Neuron (in vitro differentiated cells): Measurements from ENCODE around the gene FCHSD1.

ENCODE experiments used
- H2AFZ ChIP-seq: one replicate; pipeline ENCODE4 v1.6.1; 2013; ENCODE audit warnings: low read depth, mild to moderate bottlenecking, inconsistent platforms, low read length, moderate library complexity
- H3K27me3 ChIP-seq: one replicate; pipeline ENCODE4 v1.6.1; 2013; ENCODE audit warnings: low read length; ENCODE audit not compliant: insufficient read depth
- H3K36me3 ChIP-seq: one replicate; pipeline ENCODE4 v1.6.1; 2013; ENCODE audit warnings: low read length; ENCODE audit not compliant: insufficient read depth
- H3K4me1 ChIP-seq: one replicate; pipeline ENCODE4 v1.6.1; 2013; ENCODE audit warnings: low read length; ENCODE audit not compliant: insufficient read depth
- H3K4me3 ChIP-seq: 2 replicates; pipeline ENCODE4 v1.5.1; 2013; ENCODE audit warnings: mild to moderate bottlenecking, low read length, moderate library complexity
- H3K9me3 ChIP-seq: one replicate; pipeline ENCODE4 v1.6.1; 2013; ENCODE audit warnings: low read length

The FCHSD1 gene

DNA sequence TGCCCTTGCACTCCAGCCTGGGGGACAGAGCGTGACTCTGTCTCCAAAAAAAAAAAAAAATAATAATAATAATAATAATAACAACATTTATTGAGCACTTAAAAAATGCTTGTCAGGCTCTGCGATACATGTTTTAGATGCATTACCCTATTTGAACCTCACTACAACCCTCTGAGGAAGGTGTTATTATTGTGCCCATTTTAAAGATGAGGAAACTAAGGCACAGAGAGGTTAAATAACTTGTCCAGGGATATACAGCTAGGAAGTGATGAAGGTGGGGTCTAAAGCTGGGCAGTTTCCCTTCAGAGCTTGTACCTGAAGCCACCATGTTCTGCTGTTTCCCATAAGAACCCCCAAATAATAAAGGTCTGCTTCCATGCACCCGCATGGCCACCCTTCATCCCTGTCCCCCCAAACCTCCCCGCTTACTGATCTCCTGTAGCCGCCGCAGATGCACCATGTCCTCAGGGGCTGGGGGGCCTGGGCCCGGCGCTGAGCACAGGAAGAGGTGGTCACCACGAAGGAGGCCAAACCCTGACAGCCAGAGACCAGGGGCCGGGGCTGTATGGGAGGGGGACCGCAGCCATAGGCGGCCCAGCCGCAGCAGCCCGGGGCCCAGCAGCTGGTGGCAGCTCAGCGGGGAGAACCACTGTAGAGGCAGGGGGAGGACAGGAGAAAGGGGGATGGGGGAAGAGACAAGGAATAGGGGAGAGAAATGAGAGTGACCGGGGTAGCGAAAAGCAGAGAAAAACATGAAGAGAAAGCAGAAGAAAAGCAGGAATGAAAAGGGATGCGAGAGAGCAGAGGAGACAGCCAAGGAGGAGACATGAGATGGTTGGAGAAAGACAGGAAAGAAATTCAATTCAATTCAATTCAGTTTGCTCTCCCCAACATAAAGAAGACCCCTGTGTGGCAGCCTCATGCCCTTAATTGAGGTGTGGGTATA, 15.1 kb upstream of the FCHSD1 start:
- Histone ChIP-seq H3K4me1 (no peaks in the 10 kb centered on the region), H3K9me3 (no peaks in the 10 kb centered on the region), H3K36me3 (no peaks in the 10 kb centered on the region), H2AFZ (no peak overlapping the region), H3K4me3 (no peak overlapping the region), H3K27me3 (no peaks in the 10 kb centered on the region)

DNA sequence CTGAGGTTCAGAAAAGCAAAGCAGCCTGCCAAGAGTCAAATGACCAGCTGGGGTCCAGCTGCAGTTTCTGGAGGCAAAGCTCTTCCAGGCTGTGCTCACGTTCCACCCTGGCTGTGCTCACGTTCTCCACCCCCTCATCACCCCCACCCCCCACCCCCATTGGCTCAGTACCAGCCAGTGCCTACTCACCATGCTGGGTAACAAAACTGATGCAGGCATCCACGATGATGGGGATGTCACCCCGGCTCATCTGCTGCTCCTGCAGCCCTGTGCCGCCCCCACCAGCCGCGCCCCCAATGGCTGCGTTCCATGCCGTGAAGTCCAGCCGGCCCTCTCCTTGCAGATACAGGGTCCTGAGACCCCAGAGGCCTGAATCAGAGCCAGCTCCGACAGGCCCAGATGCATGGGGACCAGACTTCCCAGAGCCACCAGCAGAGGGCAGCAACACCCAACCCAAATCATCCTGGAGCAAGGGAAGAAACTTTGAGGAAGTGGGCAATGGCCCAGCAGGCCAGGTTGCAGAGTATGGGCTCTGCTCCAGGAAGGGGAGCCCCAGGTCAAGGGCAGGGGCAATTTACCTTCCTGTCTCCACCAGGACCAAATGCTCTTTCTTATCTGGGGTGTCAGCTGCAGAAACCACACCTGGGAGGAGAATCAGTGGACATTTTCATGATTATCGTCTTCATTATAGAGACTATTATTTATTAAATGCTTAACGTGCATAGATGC, 13.7 kb upstream of the FCHSD1 start:
- Histone ChIP-seq H3K36me3 (no peaks in the 10 kb centered on the region), H3K9me3 (no peaks in the 10 kb centered on the region), H3K4me1 (no peaks in the 10 kb centered on the region), H2AFZ (no peak overlapping the region), H3K4me3 (no peak overlapping the region), H3K27me3 (no peaks in the 10 kb centered on the region)

DNA sequence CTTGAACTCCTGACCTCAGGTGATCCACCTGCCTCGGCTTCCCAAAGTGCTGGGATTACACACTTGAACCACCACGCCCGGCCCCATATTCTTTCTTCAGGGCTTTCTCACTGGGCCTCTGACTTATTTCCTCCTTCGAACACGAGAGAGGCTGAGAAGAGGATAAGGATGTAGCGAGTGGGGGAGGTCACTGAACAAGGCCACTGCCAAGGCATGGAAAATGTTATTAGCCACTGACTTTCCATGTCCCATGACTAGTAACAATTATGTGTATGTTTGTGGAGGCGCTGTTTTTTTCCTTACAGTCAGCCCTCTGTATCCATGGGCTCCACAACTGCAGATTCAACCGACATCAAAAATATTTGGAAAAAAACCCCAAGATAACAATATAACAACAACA, 12.3 kb upstream of the FCHSD1 start:
- no peaks in the 10 kb centered on the region for H3K36me3 ChIP-seq

DNA sequence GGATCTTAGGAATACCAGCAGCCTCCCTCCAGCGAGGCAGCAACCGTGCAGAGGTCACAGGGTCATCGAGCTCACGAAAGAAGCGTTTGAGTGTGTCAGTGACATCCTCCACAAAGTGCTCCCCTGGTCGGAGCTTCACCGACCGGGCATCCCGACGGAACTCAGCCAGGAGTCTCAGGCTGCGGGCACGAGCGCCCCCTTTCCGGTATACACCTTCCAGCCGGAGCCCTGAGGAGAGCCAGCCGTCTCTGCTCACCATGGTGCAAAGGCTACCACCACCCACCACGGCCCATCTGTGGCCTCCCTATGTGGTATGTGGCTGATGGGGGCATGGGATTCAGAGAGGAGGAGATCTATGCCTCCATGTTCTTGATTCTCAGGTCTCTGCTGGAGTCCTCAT, 10.8 kb upstream of the FCHSD1 start:
- no peak overlapping the region for H3K4me3 ChIP-seq
- H2AFZ ChIP-seq: no peak overlapping the region
- no peaks in the 10 kb centered on the region for H3K9me3 ChIP-seq
- H3K36me3 ChIP-seq: no peaks in the 10 kb centered on the region
- no peaks in the 10 kb centered on the region for H3K27me3 ChIP-seq
- H3K4me1 ChIP-seq: no peaks in the 10 kb centered on the region

More for the DNA sequence above, 12.3 kb upstream of the FCHSD1 start:
- Histone ChIP-seq H3K9me3 (no peaks in the 10 kb centered on the region), H3K27me3 (no peaks in the 10 kb centered on the region), H3K4me3 (no peak overlapping the region), H3K4me1 (no peaks in the 10 kb centered on the region), H2AFZ (no peak overlapping the region)

DNA sequence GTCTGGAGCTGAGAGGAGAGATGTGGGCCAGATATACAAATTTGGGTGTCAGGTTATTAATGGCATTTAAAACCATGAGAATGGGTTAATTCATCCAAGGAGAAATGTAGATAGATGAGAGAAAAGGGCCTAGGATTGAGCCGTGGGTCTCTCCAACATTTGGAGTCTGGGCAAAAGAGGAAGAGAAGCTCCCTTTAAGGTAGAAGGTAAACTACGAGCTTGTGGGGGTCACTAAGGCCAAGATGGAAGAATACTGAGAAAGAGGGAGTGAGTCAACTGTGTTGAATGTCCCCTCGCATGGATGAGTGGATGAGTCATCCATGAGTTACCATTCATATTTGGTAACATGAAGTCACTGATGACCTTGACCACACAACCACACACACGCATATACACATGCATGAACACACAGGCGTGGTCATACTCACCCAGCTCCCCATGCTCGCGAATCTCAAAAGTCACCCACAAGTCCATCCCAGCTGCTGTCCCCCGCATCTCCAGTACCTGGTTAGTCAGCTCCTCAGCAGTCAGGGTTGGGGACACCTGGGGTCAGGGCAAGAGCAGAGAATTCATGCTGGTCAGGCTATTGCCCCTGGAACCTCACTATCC, 6.8 kb upstream of the FCHSD1 start:
- no peaks in the 10 kb centered on the region for H3K9me3 ChIP-seq
- H3K36me3 ChIP-seq: no peaks in the 10 kb centered on the region
- H3K27me3 ChIP-seq: no peaks in the 10 kb centered on the region
- no peak overlapping the region for H2AFZ ChIP-seq
- H3K4me3 ChIP-seq: no peak overlapping the region
- H3K4me1 ChIP-seq: no peaks in the 10 kb centered on the region

DNA sequence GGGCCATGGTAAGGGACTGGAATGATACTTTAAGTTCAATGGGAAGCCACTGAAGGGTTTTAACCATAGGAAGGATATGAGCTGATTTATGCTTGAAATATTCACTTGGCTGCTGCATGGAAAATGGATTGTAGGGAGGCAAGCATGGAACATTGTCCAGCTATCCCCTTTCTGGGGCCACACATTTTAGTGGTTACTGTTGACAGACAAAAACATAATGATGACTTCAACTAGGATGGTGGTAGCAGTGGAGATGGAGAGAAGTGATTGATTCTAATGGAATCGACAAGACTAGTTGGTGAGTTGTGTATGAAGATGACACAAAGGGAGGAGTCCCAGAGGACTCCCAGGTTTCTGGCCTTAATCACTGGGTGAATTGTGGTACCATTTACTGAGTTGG, 6.2 kb upstream of the FCHSD1 start:
- Histone ChIP-seq H3K9me3 (no peaks in the 10 kb centered on the region), H3K4me3 (no peak overlapping the region), H2AFZ (no peak overlapping the region), H3K27me3 (no peaks in the 10 kb centered on the region), H3K4me1 (no peaks in the 10 kb centered on the region), H3K36me3 (no peaks in the 10 kb centered on the region)

DNA sequence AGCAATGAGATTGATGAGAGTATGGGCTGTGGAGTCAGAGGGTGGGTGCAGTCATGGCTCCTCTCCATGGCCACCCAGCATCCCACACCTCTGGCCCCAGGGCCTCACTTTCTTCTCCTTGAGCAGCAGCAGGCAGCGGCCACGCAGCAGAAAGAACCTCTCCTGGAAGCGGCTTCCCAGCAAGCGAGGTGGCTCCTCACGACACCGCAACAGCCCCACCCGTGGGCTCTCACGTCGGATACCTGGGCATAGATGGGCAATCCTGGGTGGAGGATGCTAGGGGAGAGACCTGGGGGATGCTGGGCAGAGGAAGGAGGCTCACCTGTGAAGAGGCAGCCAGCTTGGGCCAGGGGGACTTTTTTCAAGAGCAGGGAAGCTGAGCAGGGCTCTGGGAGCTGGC, 5.2 kb upstream of the FCHSD1 start:
- H3K36me3 ChIP-seq: no peaks in the 10 kb centered on the region
- no peaks in the 10 kb centered on the region for H3K4me1 ChIP-seq
- H3K9me3 ChIP-seq: no peaks in the 10 kb centered on the region
- H3K27me3 ChIP-seq: no peaks in the 10 kb centered on the region
- no peak overlapping the region for H3K4me3 ChIP-seq
- H2AFZ ChIP-seq: no peak overlapping the region

DNA sequence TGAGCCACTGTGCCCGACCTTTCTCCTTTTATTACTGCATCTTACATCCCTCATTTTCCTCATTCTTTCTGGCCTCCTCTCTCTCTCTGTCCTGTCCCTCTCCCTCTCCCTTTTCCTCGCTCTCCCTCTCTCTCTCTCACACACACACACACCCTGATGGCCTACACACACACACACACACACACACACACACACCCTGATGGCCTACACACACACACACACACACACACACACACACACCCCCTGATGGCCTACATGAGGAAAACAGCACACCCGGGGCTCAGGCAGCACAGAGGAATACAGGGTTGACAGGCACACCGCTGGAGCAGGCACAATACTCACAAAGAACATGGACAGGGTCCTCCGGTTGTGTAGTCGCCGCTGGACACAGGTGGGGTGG, 3.8 kb upstream of the FCHSD1 start:
- Histone ChIP-seq H3K4me3 (no peak overlapping the region), H3K9me3 (no peaks in the 10 kb centered on the region), H3K36me3 (no peaks in the 10 kb centered on the region), H3K4me1 (no peaks in the 10 kb centered on the region), H3K27me3 (no peaks in the 10 kb centered on the region), H2AFZ (no peak overlapping the region)

DNA sequence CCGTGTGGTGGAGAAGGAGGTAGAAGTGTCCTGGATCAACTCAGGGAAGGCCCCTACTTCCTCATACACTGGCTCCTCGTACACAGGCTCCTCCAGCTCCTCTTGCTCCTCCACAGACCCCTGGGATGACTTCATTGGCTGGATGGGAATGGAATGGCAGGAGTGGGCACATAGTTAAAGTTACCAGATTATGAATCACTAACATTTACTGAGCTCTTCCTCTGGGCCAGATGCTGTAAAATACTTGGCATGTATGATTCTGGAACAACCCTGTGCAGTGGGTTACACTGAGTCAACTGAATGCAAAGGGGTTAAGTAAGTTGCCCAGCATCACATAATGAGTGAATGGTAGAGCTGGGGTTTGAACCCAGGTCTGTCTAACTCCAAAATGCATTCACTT, 3.1 kb upstream of the FCHSD1 start:
- H3K36me3 ChIP-seq: no peaks in the 10 kb centered on the region
- no peak overlapping the region for H3K4me3 ChIP-seq
- no peak overlapping the region for H2AFZ ChIP-seq
- H3K9me3 ChIP-seq: no peaks in the 10 kb centered on the region
- no peaks in the 10 kb centered on the region for H3K27me3 ChIP-seq
- no peaks in the 10 kb centered on the region for H3K4me1 ChIP-seq

DNA sequence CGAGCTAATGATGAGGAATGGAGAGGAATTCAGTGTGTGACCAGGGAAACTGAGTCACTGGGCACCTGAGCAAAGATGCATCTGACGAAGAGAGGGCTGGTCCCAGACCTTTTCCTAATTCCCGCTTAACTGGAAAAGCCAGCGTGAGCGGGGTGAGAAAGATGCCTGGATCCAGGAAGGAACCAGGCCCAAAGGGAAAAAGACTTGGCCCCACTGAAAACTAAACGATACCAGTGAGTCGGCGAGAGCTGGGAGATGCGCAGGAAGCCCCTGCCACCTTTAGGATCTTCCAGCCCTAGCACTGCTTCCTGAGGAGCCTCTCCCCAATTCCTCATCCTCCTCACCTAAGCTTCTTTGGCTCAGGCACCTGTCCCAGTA, 499 bp upstream of the FCHSD1 start:
- peak overlapping the region; percentile 65 for H2AFZ ChIP-seq
- H3K36me3 ChIP-seq: peaks cover 2% of the 10 kb centered on the region
- H3K27me3 ChIP-seq: no peaks in the 10 kb centered on the region
- H3K4me3 ChIP-seq: peak overlapping the region; percentile 61
- no peaks in the 10 kb centered on the region for H3K4me1 ChIP-seq
- no peaks in the 10 kb centered on the region for H3K9me3 ChIP-seq

DNA sequence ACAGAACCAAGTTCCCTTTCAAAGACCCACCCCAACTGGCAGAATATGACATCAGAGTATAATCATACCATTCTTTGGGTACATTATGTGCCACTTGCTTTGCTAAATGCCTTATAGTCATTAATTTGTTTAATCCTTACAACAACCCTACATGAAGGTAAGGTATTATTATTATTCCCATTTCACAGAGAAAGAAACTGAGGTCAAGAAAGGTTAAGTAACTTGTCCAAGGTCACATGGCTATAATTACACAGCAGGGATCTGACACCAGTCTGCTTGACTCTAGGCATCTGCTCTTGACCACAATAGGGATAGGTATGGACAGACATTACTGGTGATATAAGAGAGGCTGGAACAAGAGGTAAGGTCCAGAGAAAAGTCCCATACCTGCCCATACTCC, 1.2 kb downstream of the FCHSD1 start:
- Histone ChIP-seq H3K4me1 (no peaks in the 10 kb centered on the region), H2AFZ (no peak overlapping the region), H3K9me3 (no peaks in the 10 kb centered on the region), H3K4me3 (no peak overlapping the region), H3K27me3 (no peaks in the 10 kb centered on the region), H3K36me3 (peaks cover 2% of the 10 kb centered on the region)

DNA sequence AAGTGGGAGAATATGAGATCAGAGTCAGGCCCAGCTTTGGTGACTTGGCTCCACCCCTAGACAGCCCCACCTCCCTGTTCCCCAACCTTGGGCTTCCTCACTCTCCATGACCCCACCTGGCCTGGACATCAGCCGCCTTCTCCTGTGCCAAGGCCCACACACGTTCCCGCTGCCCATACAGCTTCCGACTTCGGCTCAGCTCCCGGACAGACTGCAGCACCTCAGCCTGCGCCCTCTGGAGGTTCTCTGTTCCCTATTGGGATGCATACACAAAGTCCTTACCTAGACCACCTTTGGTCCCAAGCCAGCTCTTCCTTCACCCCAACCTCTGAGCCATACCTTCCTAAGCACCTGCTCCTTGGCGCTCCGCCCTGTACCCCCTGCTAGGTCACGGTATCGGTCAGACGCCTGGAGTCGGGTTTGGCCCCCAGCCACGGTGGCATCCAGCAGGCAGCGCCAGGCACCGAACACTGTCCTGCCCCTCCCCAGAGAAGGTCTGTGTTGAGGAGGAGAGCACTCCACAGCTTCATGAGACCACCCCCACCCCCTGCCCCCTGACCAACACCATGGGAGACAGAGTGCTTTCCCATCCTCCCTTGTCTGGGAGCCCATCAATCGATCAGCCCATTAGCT, 2.0 kb downstream of the FCHSD1 start:
- Histone ChIP-seq H2AFZ (no peak overlapping the region), H3K4me1 (no peaks in the 10 kb centered on the region), H3K4me3 (no peak overlapping the region), H3K36me3 (peaks cover 2% of the 10 kb centered on the region), H3K9me3 (no peaks in the 10 kb centered on the region), H3K27me3 (no peaks in the 10 kb centered on the region)

DNA sequence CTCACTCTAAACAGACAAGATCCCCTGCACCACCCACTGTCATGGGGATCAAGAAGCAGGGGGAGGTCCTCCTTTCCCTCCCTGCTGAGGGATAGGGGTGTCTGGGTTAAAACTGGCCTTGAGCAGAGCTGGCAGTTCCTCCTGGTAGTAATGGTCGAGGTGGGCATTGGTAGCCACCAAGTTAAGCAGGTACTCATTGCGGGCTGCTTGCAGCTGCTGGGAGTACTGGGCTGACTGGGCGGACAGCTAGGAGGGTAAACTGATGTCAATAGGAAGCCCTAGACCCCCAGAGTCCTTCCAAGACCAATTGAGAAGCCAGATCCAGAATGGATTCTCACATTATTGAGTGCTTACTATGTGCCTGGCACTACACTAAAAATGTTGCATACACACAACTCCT, 3.4 kb downstream of the FCHSD1 start:
- H3K4me1 ChIP-seq: no peaks in the 10 kb centered on the region
- no peak overlapping the region for H2AFZ ChIP-seq
- peaks cover 2% of the 10 kb centered on the region for H3K36me3 ChIP-seq
- H3K4me3 ChIP-seq: no peak overlapping the region
- H3K27me3 ChIP-seq: no peaks in the 10 kb centered on the region
- no peaks in the 10 kb centered on the region for H3K9me3 ChIP-seq
